ENCODE measurements around the gene CPXCR1.
"Not testable (repeated sequence)": the region's sequence is repeated elsewhere in the genome, so short reads cannot be mapped to it uniquely, and the experiment has no call there.

CPXCR1 gene

GRCh38 chrX:88746925-88747324 is at the start of gene CPXCR1:
CPXCR1 (plus strand) TSS chrX:88747225; CDS start chrX:88753415, 6,190 bp downstream.
- no peak for DNase-seq (ENCODE audit: low read depth in 2 of 2)

- no peak for DNase-seq (ENCODE audit: low read depth in 2 of 2)
These were observed 11.2 kb upstream of the CPXCR1 start for GRCh38 chrX:88735835-88736234.

- DNase-seq (ENCODE audit: low read depth in 2 of 2), result not testable (repeated sequence)
These were observed 810 bp upstream of the CPXCR1 start for GRCh38 chrX:88746215-88746614.

GRCh38 chrX:88752339-88752738 is 5.3 kb downstream of the CPXCR1 start:
- DNase-seq (ENCODE audit: low read depth in 2 of 2), result not testable (repeated sequence)

GRCh38 chrX:88789825-88790224 is 42.8 kb downstream of the CPXCR1 start:
- DNase-seq (ENCODE audit: low read depth in 2 of 2), result no peak

Measured in stimulated activated CD8-positive, alpha-beta memory T cell treated with anti-CD3 and anti-CD28 coated beads, Interleukin-15, amount 100 ng/mL, for 4 hours (primary cell).